CD14-positive monocyte (primary cell): ENCODE measurements around the gene CDC25C. TPM values are rescaled to one million over a fixed set of nuclear protein-coding genes. Genes with fewer than 3 reads are reported as not detected.

ENCODE experiments used
- DNase-seq, 3 donors: peaks; one replicate each; pipeline ENCODE4 v3.0.0-alpha.2; 2011 to 2022
- H2AFZ ChIP-seq: 2 replicates; pipeline ENCODE4 v1.6.0; 2012; ENCODE audit warnings: mild to moderate bottlenecking, low read depth, low read length, inconsistent platforms; ENCODE audit not compliant: insufficient read depth, poor library complexity, severe bottlenecking
- H3K27ac ChIP-seq, 2 donors: 1 replicate in 1 of 2; 2 replicates in 1 of 2; pipeline ENCODE4 v1.5.1; 2012 to 2013; ENCODE audit warnings: low read length in 2 of 2, control low read depth in 1 of 2, inconsistent platforms in 1 of 2, low read depth in 1 of 2, mild to moderate bottlenecking in 1 of 2
- H3K27me3 ChIP-seq, 2 donors: one replicate each; pipeline versions ENCODE4 v1.6.0 to v1.6.1; 2011 to 2013; ENCODE audit warnings: low read length in 2 of 2; ENCODE audit not compliant: control insufficient read depth in 2 of 2, insufficient read depth in 2 of 2
- H3K36me3 ChIP-seq, 2 donors: replicated peaks in 1 of 2; 1 replicate in 1 of 2; 2 replicates in 1 of 2; pipeline versions ENCODE4 v1.5.1 to v1.6.1; 2012 to 2013; ENCODE audit warnings: low read length in 2 of 2, control low read depth in 1 of 2, inconsistent platforms in 1 of 2, mild to moderate bottlenecking in 1 of 2; ENCODE audit not compliant: insufficient read depth in 2 of 2, control insufficient read depth in 1 of 2
- H3K4me1 ChIP-seq, 2 donors: 1 replicate in 1 of 2; 2 replicates in 1 of 2; pipeline versions ENCODE4 v1.5.1 to v1.6.1; 2012 to 2013; ENCODE audit warnings: low read length in 2 of 2, control low read depth in 1 of 2, inconsistent platforms in 1 of 2, mild to moderate bottlenecking in 1 of 2, moderate library complexity in 1 of 2; ENCODE audit not compliant: insufficient read depth in 2 of 2, control insufficient read depth in 1 of 2
- H3K4me2 ChIP-seq: replicated peaks from 2 replicates; pipeline ENCODE3; 2012; ENCODE audit warnings: low read length, moderate library complexity, mild to moderate bottlenecking; ENCODE audit not compliant: poor library complexity, severe bottlenecking; ENCODE audit errors: extremely low read depth
- H3K4me3 ChIP-seq, 3 experiments: fragments of 200-600 bp in 1 of 3; sonication (generic) in 1 of 3; replicated peaks in 1 of 3; 1 replicate in 2 of 3; 2 replicates in 1 of 3; pipeline ENCODE4 v1.5.1; 2011 to 2013; ENCODE audit warnings: low read length in 3 of 3, mild to moderate bottlenecking in 3 of 3, control low read depth in 2 of 3, low read depth in 2 of 3, inconsistent platforms in 1 of 3, moderate library complexity in 1 of 3
- H3K79me2 ChIP-seq: 2 replicates; pipeline ENCODE4 v1.6.0; 2012; ENCODE audit warnings: mild to moderate bottlenecking, control low read depth, inconsistent platforms, low read length, moderate library complexity; ENCODE audit not compliant: insufficient read depth
- H3K9ac ChIP-seq: 2 replicates; pipeline ENCODE4 v1.6.0; 2017; ENCODE audit warnings: low read length, mild to moderate bottlenecking; ENCODE audit not compliant: insufficient read depth, poor library complexity, severe bottlenecking
- H3K9me3 ChIP-seq, 2 donors: replicated peaks in 1 of 2; 1 replicate in 1 of 2; 2 replicates in 1 of 2; pipeline versions ENCODE4 v1.5.1 to v1.6.1; 2012 to 2013; ENCODE audit warnings: low read length in 2 of 2, control low read depth in 1 of 2; ENCODE audit not compliant: control insufficient read depth in 1 of 2, insufficient read depth in 1 of 2
- H4K20me1 ChIP-seq: 2 replicates; pipeline ENCODE4 v1.6.0; 2012; ENCODE audit warnings: mild to moderate bottlenecking, low read length, control low read depth, moderate library complexity; ENCODE audit not compliant: insufficient read depth
- H3K27ac Mint-ChIP-seq, 7 donors: one replicate each; pipeline ENCODE4 v1.8.0; 2020; ENCODE audit warnings: mild to moderate bottlenecking in 7 of 7, mixed read lengths in 7 of 7, moderate library complexity in 6 of 7, inconsistent platforms in 2 of 7
- H3K27me3 Mint-ChIP-seq, 3 donors: one replicate each; pipeline ENCODE4 v1.8.0; 2021 to 2022; ENCODE audit warnings: low read depth in 3 of 3, mild to moderate bottlenecking in 3 of 3, mixed read lengths in 3 of 3, moderate library complexity in 3 of 3, inconsistent platforms in 1 of 3
- H3K36me3 Mint-ChIP-seq, 2 donors: one replicate each; pipeline ENCODE4 v1.8.0; 2020; ENCODE audit warnings: mixed read lengths in 2 of 2, inconsistent platforms in 1 of 2, mild to moderate bottlenecking in 1 of 2
- H3K4me1 Mint-ChIP-seq: one replicate; pipeline ENCODE4 v1.8.0; 2020; ENCODE audit warnings: mild to moderate bottlenecking, mixed read lengths
- H3K4me3 Mint-ChIP-seq, 2 donors: one replicate each; pipeline ENCODE4 v1.8.0; 2020; ENCODE audit warnings: mild to moderate bottlenecking in 2 of 2, mixed read lengths in 2 of 2, moderate library complexity in 1 of 2
- H3K9me3 Mint-ChIP-seq, 7 donors: one replicate each; pipeline ENCODE4 v1.8.0; 2020 to 2022; ENCODE audit warnings: mixed read lengths in 7 of 7, mild to moderate bottlenecking in 6 of 7, moderate library complexity in 6 of 7, inconsistent platforms in 2 of 7
- CTCF ChIP-seq: fragments of 200-600 bp; IDR thresholded peaks from one replicate; pipeline ENCODE4 v1.8.0; 2022; ENCODE audit warnings: antibody characterized with exemption, mild to moderate bottlenecking
- WGBS: methylation state at CpG from one replicate; pipeline ENCODE4 v1.1.5; 2013; ENCODE audit warnings: missing lambda C conversion rate; ENCODE audit not compliant: insufficient coverage; 5-methylcytosine and 5-hydroxymethylcytosine counted together
- intact Hi-C, 2 donors: fragments of 100-400 bp; cut with micrococcal nuclease; formaldehyde crosslinking; loops; one replicate each; pipeline versions ENCODE4 v1.15.0 to v1.15.1; 2023
- polyA plus RNA-seq, 3 donors: library from polyadenylated mRNA; depleted of rRNA in 1 of 3; unstranded in 2 of 3; stranded (reverse) in 1 of 3; fragments of 300-500 nt in 2 of 3; fragments of >200 nt in 1 of 3; fragmentation: Illumina TruSeq in 2 of 3; gene quantifications; 1 replicate in 2 of 3; 2 replicates in 1 of 3; pipeline ENCODE4 v1.2.3, GENCODE V29; 2012 to 2021

CDC25C gene
- polyA plus RNA-seq, 3 donors, result not detected

DNA sequence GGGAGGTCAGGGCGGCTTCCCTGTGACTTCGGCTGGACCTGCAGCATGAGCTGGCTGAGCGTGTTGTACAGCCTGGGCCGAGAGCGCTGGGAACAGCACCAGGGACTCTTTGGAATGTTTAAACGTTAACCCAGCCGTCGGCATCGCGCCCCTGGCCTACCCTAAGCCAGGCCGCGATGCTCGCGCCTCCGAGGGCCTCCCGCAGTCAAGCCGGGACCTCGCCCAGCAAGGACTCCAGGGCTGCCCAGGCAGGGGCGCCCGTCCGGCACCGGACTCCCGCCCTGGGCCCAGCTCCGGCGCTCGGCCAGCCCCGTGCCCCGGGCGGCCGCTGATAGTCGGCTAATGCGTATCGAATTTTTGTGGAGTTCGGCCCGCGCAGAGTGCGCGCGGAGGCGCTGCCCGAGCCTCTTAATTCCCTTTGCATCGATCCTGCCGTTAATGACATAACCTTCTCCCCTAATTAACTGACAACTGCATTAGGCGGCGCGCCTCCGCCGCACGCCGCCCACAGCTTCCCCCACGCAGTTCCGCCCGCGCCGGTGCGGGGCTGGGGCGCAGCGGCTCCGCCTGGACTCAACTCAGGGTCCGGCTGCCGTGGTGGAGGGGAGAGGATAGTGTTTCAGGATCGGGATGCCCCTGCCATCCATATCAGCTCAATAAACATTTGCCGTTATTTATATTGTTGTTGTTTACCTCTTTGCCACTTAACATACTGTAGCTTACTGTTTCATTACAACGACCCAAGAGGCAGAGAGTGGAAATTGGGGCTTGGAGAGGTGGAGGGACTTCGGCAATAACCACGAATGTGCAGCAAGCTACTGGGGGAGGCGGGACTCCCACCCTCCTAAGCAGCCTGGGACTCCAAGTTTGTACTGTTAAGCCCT, 89.7 kb downstream of the CDC25C start:
- Histone ChIP-seq H2AFZ (peak overlapping the region; percentile 78), H3K9me3 (no peaks in the 10 kb centered on the region), H3K79me2 (no peaks in the 10 kb centered on the region), H3K4me1 (peaks cover 16 to 19% of the 10 kb centered on the region in 2 donors), H3K4me2 (peak overlapping the region; percentile 83), H3K4me3 (peak overlapping the region; percentile 14 to 75 (median 25)), H3K27ac (no peak overlapping the region), H3K36me3 (no peaks in the 10 kb centered on the region), H4K20me1 (no peaks in the 10 kb centered on the region), H3K9ac (peak overlapping the region; percentile 52), H3K27me3 (peaks cover 2 to 19% of the 10 kb centered on the region in 2 donors)
- Mint-ChIP-seq H3K27me3 (peaks cover 17 to 34% (median 25%) of the 10 kb centered on the region in 3 donors), H3K9me3 (no peaks in the 10 kb centered on the region), H3K27ac (no peak overlapping the region), H3K4me3 (peak overlapping the region; percentile 71 to 83), H3K36me3 (no peaks in the 10 kb centered on the region), H3K4me1 (peaks cover 20% of the 10 kb centered on the region)
- DNase-seq, result peak in 1 of 3 donors; percentile 8
- 6% methylated on average over 43 of the region's 67 CpGs for WGBS
- intact Hi-C loops, result no loop called here
- no peak for TF ChIP-seq CTCF

DNA sequence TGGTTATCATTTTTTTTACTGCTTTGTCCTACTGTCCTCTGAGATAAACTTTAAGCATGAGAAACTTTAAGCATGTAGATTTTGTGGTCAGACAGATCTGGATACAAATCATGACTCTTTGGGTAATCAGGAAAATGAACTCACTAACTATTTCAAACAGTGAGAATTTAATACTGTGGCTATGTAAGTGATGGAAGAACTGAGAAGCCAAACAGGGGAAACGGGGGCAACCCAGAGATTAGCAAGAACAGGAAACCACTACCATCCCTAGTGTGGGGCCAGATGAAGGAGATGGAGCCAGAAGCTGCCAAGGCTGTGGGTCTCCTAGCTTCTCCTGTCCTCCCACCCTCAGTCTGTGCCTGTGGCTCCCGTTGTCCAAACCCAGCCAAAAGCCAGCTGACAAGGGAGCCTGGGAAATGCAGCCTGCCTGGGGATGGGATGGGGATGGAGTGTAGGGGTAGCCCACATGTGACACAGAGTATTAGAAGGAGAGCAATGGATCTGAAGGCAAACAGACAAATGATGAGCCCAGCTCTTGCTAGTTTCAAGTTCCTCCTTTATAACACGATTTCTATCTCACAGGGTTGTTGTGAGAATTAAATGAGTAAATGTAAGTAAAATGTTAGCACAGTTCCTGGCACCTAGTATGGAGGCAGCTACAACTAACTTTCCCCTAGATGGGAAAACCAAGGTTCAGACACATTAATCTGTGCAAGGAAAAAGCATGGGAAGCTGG, 90.8 kb downstream of the CDC25C start:
- Histone ChIP-seq H3K27ac (no peak overlapping the region), H2AFZ (peak overlapping the region; percentile 21), H3K4me1 (peaks cover 16 to 19% of the 10 kb centered on the region in 2 donors), H3K27me3 (peaks cover 2 to 19% of the 10 kb centered on the region in 2 donors), H3K9me3 (no peaks in the 10 kb centered on the region), H3K9ac (no peak overlapping the region), H4K20me1 (no peaks in the 10 kb centered on the region), H3K4me2 (peak overlapping the region; percentile 83), H3K36me3 (no peaks in the 10 kb centered on the region), H3K4me3 (peak overlapping the region in 1 of 3 experiments; percentile 75), H3K79me2 (no peaks in the 10 kb centered on the region)
- WGBS, result no CpG with 5 or more reads among the region's 3 CpGs
- no peaks in the 10 kb centered on the region for H3K36me3 Mint-ChIP-seq
- peaks cover 20% of the 10 kb centered on the region for H3K4me1 Mint-ChIP-seq
- no peaks in the 10 kb centered on the region for H3K9me3 Mint-ChIP-seq
- DNase-seq, result no peak
- intact Hi-C loops, result no loop called here
- no peak for TF ChIP-seq CTCF
- H3K27ac Mint-ChIP-seq, result peak overlapping the region in 1 of 7 donors; percentile 5
- H3K27me3 Mint-ChIP-seq, result peaks cover 17 to 34% (median 25%) of the 10 kb centered on the region in 3 donors
- peak overlapping the region in 1 of 2 donors; percentile 83 for H3K4me3 Mint-ChIP-seq
